ENCODE measurements around the gene POM121C.
"Not testable (repeated sequence)": the region's sequence is repeated elsewhere in the genome, so short reads cannot be mapped to it uniquely, and the experiment has no call there.

DNA sequence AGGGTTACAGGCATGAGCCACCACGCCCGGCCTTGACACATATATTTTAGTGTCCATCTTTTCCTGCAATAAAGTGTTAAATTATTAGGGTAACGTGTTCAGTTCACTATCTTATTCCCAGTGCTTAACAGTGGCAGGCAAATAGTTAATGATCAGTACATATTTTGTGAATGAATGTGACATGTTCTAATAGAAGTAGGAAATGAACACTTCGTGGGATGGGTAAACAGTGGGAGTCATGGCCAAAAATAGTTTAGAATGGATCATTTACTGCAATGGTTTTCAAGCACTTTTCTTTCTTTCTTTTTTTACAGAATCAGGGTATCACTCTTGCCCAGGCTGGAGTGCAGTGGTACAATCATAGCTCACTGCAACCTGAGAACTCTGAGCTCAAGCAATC is 15.9 kb downstream of the POM121C start:
- TF ChIP-seq, protein P1, sequence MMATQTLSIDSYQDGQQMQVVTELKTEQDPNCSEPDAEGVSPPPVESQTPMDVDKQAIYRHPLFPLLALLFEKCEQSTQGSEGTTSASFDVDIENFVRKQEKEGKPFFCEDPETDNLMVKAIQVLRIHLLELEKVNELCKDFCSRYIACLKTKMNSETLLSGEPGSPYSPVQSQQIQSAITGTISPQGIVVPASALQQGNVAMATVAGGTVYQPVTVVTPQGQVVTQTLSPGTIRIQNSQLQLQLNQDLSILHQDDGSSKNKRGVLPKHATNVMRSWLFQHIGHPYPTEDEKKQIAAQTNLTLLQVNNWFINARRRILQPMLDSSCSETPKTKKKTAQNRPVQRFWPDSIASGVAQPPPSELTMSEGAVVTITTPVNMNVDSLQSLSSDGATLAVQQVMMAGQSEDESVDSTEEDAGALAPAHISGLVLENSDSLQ (IDR thresholded peaks at IDR 0.05): not testable (repeated sequence)
- TF ChIP-seq, protein P2, sequence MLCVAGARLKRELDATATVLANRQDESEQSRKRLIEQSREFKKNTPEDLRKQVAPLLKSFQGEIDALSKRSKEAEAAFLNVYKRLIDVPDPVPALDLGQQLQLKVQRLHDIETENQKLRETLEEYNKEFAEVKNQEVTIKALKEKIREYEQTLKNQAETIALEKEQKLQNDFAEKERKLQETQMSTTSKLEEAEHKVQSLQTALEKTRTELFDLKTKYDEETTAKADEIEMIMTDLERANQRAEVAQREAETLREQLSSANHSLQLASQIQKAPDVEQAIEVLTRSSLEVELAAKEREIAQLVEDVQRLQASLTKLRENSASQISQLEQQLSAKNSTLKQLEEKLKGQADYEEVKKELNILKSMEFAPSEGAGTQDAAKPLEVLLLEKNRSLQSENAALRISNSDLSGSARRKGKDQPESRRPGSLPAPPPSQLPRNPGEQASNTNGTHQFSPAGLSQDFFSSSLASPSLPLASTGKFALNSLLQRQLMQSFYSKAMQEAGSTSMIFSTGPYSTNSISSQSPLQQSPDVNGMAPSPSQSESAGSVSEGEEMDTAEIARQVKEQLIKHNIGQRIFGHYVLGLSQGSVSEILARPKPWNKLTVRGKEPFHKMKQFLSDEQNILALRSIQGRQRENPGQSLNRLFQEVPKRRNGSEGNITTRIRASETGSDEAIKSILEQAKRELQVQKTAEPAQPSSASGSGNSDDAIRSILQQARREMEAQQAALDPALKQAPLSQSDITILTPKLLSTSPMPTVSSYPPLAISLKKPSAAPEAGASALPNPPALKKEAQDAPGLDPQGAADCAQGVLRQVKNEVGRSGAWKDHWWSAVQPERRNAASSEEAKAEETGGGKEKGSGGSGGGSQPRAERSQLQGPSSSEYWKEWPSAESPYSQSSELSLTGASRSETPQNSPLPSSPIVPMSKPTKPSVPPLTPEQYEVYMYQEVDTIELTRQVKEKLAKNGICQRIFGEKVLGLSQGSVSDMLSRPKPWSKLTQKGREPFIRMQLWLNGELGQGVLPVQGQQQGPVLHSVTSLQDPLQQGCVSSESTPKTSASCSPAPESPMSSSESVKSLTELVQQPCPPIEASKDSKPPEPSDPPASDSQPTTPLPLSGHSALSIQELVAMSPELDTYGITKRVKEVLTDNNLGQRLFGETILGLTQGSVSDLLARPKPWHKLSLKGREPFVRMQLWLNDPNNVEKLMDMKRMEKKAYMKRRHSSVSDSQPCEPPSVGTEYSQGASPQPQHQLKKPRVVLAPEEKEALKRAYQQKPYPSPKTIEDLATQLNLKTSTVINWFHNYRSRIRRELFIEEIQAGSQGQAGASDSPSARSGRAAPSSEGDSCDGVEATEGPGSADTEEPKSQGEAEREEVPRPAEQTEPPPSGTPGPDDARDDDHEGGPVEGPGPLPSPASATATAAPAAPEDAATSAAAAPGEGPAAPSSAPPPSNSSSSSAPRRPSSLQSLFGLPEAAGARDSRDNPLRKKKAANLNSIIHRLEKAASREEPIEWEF (IDR thresholded peaks at IDR 0.05; ENCODE audit: insufficient replicate concordance, low read depth, low read length): not testable (repeated sequence)
- not testable (repeated sequence) for TF ChIP-seq POLR2AphosphoS2, RFX5, JUND (IDR thresholded peaks at IDR 0.05; ENCODE audit: low read depth, low read length)
- TF ChIP-seq, protein P3, sequence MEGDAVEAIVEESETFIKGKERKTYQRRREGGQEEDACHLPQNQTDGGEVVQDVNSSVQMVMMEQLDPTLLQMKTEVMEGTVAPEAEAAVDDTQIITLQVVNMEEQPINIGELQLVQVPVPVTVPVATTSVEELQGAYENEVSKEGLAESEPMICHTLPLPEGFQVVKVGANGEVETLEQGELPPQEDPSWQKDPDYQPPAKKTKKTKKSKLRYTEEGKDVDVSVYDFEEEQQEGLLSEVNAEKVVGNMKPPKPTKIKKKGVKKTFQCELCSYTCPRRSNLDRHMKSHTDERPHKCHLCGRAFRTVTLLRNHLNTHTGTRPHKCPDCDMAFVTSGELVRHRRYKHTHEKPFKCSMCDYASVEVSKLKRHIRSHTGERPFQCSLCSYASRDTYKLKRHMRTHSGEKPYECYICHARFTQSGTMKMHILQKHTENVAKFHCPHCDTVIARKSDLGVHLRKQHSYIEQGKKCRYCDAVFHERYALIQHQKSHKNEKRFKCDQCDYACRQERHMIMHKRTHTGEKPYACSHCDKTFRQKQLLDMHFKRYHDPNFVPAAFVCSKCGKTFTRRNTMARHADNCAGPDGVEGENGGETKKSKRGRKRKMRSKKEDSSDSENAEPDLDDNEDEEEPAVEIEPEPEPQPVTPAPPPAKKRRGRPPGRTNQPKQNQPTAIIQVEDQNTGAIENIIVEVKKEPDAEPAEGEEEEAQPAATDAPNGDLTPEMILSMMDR (IDR thresholded peaks at IDR 0.05 in 2 of 3, conservative IDR thresholded peaks at IDR 0.05 in 1 of 3; ENCODE audit: control insufficient read depth in 2 of 3, extremely low read depth in 1 of 3, insufficient read depth in 1 of 3, low read depth in 3 of 3, low read length in 3 of 3): not testable (repeated sequence)
